ENCODE data around the gene GRB10.

GRB10 gene

DNA sequence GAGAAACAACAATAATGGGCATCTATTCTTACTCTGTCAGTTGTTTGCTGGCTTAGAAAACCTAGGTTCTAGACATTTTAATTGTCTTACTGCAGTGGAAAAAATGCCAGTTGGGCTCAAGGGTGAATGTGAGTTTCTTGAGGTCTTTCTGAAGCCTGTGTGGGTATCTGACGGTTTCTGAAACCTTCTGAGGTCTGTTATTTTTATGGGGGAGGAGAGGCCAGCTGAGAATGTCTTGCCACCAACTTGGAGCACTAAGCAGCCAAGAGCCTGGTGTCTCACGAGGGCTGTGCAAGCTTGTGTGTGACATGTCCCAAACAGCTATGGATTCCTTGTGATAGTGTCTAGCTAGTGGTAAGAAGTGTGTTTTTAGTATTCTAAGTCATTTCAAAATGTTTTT lies 193.3 kb downstream of the GRB10 start:
- H3K4me1 ChIP-seq (ENCODE audit: insufficient read depth, low read length), result no peaks in the 10 kb centered on the region
- no peak overlapping the region for H3K9ac ChIP-seq (ENCODE audit: low read depth, low read length)
- H3K4me3 ChIP-seq (ENCODE audit: low read depth in 1 of 2, low read length in 2 of 2), result no peak overlapping the region
- TF ChIP-seq, protein P1, sequence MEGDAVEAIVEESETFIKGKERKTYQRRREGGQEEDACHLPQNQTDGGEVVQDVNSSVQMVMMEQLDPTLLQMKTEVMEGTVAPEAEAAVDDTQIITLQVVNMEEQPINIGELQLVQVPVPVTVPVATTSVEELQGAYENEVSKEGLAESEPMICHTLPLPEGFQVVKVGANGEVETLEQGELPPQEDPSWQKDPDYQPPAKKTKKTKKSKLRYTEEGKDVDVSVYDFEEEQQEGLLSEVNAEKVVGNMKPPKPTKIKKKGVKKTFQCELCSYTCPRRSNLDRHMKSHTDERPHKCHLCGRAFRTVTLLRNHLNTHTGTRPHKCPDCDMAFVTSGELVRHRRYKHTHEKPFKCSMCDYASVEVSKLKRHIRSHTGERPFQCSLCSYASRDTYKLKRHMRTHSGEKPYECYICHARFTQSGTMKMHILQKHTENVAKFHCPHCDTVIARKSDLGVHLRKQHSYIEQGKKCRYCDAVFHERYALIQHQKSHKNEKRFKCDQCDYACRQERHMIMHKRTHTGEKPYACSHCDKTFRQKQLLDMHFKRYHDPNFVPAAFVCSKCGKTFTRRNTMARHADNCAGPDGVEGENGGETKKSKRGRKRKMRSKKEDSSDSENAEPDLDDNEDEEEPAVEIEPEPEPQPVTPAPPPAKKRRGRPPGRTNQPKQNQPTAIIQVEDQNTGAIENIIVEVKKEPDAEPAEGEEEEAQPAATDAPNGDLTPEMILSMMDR (IDR thresholded peaks at IDR 0.05; ENCODE audit: borderline replicate concordance, extremely low read depth, low read length, poor library complexity, severe bottlenecking), result no peak
- TF ChIP-seq EZH2 (IDR thresholded peaks at IDR 0.05; ENCODE audit: borderline replicate concordance, low read depth, low read length, severe bottlenecking), result no peak
- no peaks in the 10 kb centered on the region for H3K36me3 ChIP-seq (ENCODE audit: insufficient read depth, low read length)
- H3K4me2 ChIP-seq (ENCODE audit: insufficient read depth, low read length), result no peak overlapping the region
- H3K27me3 ChIP-seq (ENCODE audit: insufficient read depth, low read length, poor library complexity), result peaks cover 14% of the 10 kb centered on the region
- no peak overlapping the region for H2AFZ ChIP-seq (ENCODE audit: low read depth, low read length)
- no peaks in the 10 kb centered on the region for H4K20me1 ChIP-seq (ENCODE audit: insufficient read depth, low read length)
- ATAC-seq (ENCODE audit: insufficient read depth, low read depth) (no peak), DNase-seq (no peak)
- no peak overlapping the region for H3K27ac ChIP-seq (ENCODE audit: low read length)
- H3K9me3 ChIP-seq (ENCODE audit: insufficient read depth, low read length, severe bottlenecking), result no peaks in the 10 kb centered on the region
- H3K79me2 ChIP-seq (ENCODE audit: insufficient read depth, low read length), result no peaks in the 10 kb centered on the region

DNA sequence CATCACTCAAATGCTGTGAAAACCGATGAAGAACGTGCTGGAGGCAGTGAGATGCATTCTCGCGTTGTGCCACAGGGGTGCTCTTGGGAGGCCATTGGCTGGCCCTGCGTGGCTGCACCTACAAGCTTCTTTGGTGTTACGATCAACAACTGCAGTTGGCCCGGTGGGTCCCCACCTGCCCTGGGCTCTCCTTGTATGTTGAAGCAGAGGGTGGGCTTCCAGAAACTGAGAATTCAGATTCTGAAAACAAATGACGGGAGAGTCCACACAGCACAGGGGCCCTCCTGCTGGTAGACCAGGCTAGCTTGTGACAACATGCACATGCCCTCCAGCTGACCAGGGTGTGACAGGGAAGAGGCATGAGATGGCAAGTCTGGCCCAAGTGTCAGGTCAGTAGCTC lies 193.8 kb downstream of the GRB10 start:
- H3K4me2 ChIP-seq (ENCODE audit: insufficient read depth, low read length), result no peak overlapping the region
- H3K27ac ChIP-seq (ENCODE audit: low read length), result no peak overlapping the region
- no peak overlapping the region for H3K4me3 ChIP-seq (ENCODE audit: low read depth in 1 of 2, low read length in 2 of 2)
- no peaks in the 10 kb centered on the region for H3K79me2 ChIP-seq (ENCODE audit: insufficient read depth, low read length)
- H3K36me3 ChIP-seq (ENCODE audit: insufficient read depth, low read length), result no peaks in the 10 kb centered on the region
- H3K9me3 ChIP-seq (ENCODE audit: insufficient read depth, low read length, severe bottlenecking), result peaks cover 3% of the 10 kb centered on the region
- TF ChIP-seq, protein P1 (IDR thresholded peaks at IDR 0.05; ENCODE audit: borderline replicate concordance, extremely low read depth, low read length, poor library complexity, severe bottlenecking), result peak; percentile 31
- TF ChIP-seq EZH2 (IDR thresholded peaks at IDR 0.05; ENCODE audit: borderline replicate concordance, low read depth, low read length, severe bottlenecking), result no peak
- H4K20me1 ChIP-seq (ENCODE audit: insufficient read depth, low read length), result no peaks in the 10 kb centered on the region
- H2AFZ ChIP-seq (ENCODE audit: low read depth, low read length), result no peak overlapping the region
- DNase-seq (no peak), ATAC-seq (ENCODE audit: insufficient read depth, low read depth) (peak; percentile 49; the same call in 1 of the 3 replicates)
- no peaks in the 10 kb centered on the region for H3K4me1 ChIP-seq (ENCODE audit: insufficient read depth, low read length)
- H3K9ac ChIP-seq (ENCODE audit: low read depth, low read length), result no peak overlapping the region
- peaks cover 11% of the 10 kb centered on the region for H3K27me3 ChIP-seq (ENCODE audit: insufficient read depth, low read length, poor library complexity)

DNA sequence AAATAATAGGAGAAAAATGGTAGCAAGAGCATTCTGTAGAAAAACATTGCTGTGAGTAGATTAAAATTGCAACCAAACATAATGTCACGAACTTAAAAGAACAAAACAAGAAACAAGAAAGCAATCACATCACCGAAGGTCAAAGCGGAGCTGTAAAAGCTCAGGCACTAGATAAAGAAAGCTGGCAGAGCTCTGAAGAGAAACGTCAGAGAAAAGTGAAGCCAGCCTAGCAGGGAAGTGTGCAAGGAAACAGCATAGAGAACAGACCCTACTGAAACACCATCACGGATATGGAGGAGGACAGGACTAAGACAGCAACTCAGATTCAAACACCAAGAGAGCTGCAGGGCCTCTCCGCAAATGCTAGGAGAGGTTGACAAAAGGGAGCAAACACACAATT lies 195.0 kb downstream of the GRB10 start:
- H3K36me3 ChIP-seq (ENCODE audit: insufficient read depth, low read length), result no peaks in the 10 kb centered on the region
- ATAC-seq (ENCODE audit: insufficient read depth, low read depth) (no peak), DNase-seq (no peak)
- no peak overlapping the region for H3K27ac ChIP-seq (ENCODE audit: low read length)
- H3K4me3 ChIP-seq (ENCODE audit: low read depth in 1 of 2, low read length in 2 of 2), result no peak overlapping the region
- no peaks in the 10 kb centered on the region for H3K79me2 ChIP-seq (ENCODE audit: insufficient read depth, low read length)
- H4K20me1 ChIP-seq (ENCODE audit: insufficient read depth, low read length), result no peaks in the 10 kb centered on the region
- no peaks in the 10 kb centered on the region for H3K4me1 ChIP-seq (ENCODE audit: insufficient read depth, low read length)
- no peak overlapping the region for H3K4me2 ChIP-seq (ENCODE audit: insufficient read depth, low read length)
- no peak overlapping the region for H2AFZ ChIP-seq (ENCODE audit: low read depth, low read length)
- TF ChIP-seq, protein P1 (IDR thresholded peaks at IDR 0.05; ENCODE audit: borderline replicate concordance, extremely low read depth, low read length, poor library complexity, severe bottlenecking), result no peak
- no peak for TF ChIP-seq EZH2 (IDR thresholded peaks at IDR 0.05; ENCODE audit: borderline replicate concordance, low read depth, low read length, severe bottlenecking)
- no peak overlapping the region for H3K9ac ChIP-seq (ENCODE audit: low read depth, low read length)
- H3K27me3 ChIP-seq (ENCODE audit: insufficient read depth, low read length, poor library complexity), result peaks cover 2% of the 10 kb centered on the region
- peaks cover 4% of the 10 kb centered on the region for H3K9me3 ChIP-seq (ENCODE audit: insufficient read depth, low read length, severe bottlenecking)
